Activated naive CD8-positive, alpha-beta T cell treated with anti-CD3 and anti-CD28 coated beads, Interleukin-2, amount 50 U/mL, for 24 hours (primary cell): ENCODE measurements around the gene TMEM144.
A peak's percentile ranks its signal among the peaks of the same experiment; 100 is the strongest.
"Not testable (repeated sequence)": the region's sequence is repeated elsewhere in the genome, so short reads cannot be mapped to it uniquely, and the experiment has no call there.

Experiments used
- ATAC-seq: fragments of 150-1000 bp; cut with Tn5 transposase; one replicate; pipeline ENCODE4 v1.10.0; 2021
- DNase-seq: peaks from one replicate; pipeline ENCODE4 v3.0.0; 2021
- H3K27ac Mint-ChIP-seq: one replicate; pipeline ENCODE4 v1.8.0; 2021; ENCODE audit warnings: mild to moderate bottlenecking, mixed read lengths
- H3K27me3 Mint-ChIP-seq: one replicate; pipeline ENCODE4 v1.8.0; 2021; ENCODE audit warnings: mixed read lengths
- H3K36me3 Mint-ChIP-seq: one replicate; pipeline ENCODE4 v1.8.0; 2021; ENCODE audit warnings: low read depth, mixed read lengths
- H3K4me1 Mint-ChIP-seq: one replicate; pipeline ENCODE4 v1.8.0; 2021; ENCODE audit warnings: mixed read lengths
- H3K4me3 Mint-ChIP-seq: one replicate; pipeline ENCODE4 v1.8.0; 2021; ENCODE audit warnings: mild to moderate bottlenecking, moderate library complexity, mixed read lengths
- H3K9me3 Mint-ChIP-seq: one replicate; pipeline ENCODE4 v1.8.0; 2021; ENCODE audit warnings: mixed read lengths

Gene TMEM144

DNA sequence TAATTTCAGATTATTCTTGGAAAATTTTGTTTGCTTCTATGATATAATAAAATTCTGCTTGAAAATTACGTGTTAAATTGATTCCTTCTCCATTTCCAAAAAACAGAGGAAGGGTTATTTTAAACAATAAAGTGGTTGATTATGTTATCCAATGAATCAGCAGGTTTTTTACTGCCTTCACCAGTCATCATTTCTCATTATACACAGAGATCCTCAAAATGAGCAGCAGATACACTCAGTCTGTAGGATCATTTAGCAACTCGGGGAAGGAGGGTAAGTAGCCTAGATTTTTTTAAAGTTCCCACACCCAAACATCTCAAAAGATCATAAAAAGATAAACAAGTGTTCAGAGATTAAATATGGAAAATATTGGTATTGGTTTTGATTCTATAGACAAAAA, 6.8 kb upstream of the TMEM144 start:
- H3K36me3 Mint-ChIP-seq: no peaks in the 10 kb centered on the region
- no peaks in the 10 kb centered on the region for H3K4me1 Mint-ChIP-seq
- H3K4me3 Mint-ChIP-seq: no peak overlapping the region
- H3K27me3 Mint-ChIP-seq: peaks cover 2% of the 10 kb centered on the region
- H3K27ac Mint-ChIP-seq: no peak overlapping the region
- ATAC-seq: no peak
- H3K9me3 Mint-ChIP-seq: no peaks in the 10 kb centered on the region
- DNase-seq: no peak

- ATAC-seq: no peak
These were observed 6.4 kb upstream of the TMEM144 start for GRCh38 chr4:158203929-158204328.

DNA sequence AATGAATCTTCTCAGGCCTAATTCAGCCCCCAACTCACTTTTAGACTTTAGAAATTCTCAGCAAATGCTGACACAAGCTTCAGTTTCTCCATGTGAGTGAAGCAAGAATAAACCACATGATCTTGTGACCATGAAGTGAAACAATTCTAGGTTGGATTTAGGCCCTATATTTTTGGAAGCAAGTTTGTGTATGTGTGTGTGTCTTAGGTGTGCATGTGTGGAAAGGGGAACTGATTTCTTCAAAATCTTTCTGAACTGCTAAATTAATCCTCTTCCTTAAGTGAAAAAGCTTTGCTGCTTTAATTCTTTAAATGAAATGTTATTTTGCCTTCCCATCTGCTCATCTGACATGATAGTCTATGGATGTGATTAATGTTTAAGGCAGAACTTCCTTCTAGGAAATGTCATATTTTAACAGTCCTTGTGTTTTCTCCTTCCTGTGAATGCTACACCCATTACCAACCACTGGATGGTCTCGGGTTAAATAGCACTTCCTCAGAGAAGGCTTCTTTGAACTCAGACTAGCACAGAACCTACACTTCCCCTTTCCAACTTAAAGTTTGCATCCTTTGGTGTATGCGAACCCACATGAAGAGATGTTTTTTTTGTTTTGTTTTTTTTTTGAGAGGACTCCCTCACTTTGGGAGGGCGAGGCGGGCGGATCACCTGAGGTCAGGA, 1.2 kb upstream of the TMEM144 start:
- DNase-seq (no peak), ATAC-seq (no peak)
- Mint-ChIP-seq H3K36me3 (no peaks in the 10 kb centered on the region), H3K4me3 (no peak overlapping the region), H3K27ac (no peak overlapping the region), H3K27me3 (peaks cover 32% of the 10 kb centered on the region), H3K4me1 (peaks cover 16% of the 10 kb centered on the region), H3K9me3 (no peaks in the 10 kb centered on the region)

More at GRCh38 chr4:158203929-158204328, 6.4 kb upstream of the TMEM144 start:
- Mint-ChIP-seq H3K9me3 (no peaks in the 10 kb centered on the region), H3K27me3 (peaks cover 3% of the 10 kb centered on the region), H3K36me3 (no peaks in the 10 kb centered on the region), H3K4me1 (no peaks in the 10 kb centered on the region), H3K4me3 (no peak overlapping the region), H3K27ac (no peak overlapping the region)
- DNase-seq: no peak

GRCh38 chr4:158211222-158211621, 936 bp downstream of the TMEM144 start:
- Mint-ChIP-seq H3K36me3 (no peaks in the 10 kb centered on the region), H3K4me1 (peaks cover 16% of the 10 kb centered on the region), H3K4me3 (peak overlapping the region; percentile 25), H3K27me3 (peaks cover 32% of the 10 kb centered on the region), H3K9me3 (no peaks in the 10 kb centered on the region), H3K27ac (no peak overlapping the region)
- ATAC-seq (no peak), DNase-seq (no peak)

DNA sequence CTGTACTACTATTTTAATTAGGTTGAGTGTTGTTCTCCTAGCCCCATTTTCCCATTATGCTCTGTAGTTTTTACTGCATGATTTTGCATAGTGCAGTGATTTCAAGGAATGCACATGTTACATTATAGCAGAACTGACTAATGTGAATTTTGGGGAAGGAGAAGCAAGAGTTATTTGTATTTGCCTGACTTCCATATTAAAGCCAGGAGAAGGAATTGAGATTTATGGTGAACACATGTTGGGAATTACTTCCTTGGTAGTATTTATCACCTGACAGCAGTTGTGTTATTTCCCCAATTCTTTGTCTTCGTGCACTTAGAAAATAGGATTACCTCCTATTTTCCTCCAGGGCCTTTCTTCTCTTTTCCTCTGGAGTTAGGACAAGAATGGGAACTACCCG, 3.2 kb downstream of the TMEM144 start:
- ATAC-seq (no peak), DNase-seq (no peak)
- H3K27ac Mint-ChIP-seq: no peak overlapping the region
- H3K4me3 Mint-ChIP-seq: no peak overlapping the region
- peaks cover 16% of the 10 kb centered on the region for H3K4me1 Mint-ChIP-seq
- H3K9me3 Mint-ChIP-seq: no peaks in the 10 kb centered on the region
- no peaks in the 10 kb centered on the region for H3K36me3 Mint-ChIP-seq
- peaks cover 30% of the 10 kb centered on the region for H3K27me3 Mint-ChIP-seq

- H3K36me3 Mint-ChIP-seq: no peaks in the 10 kb centered on the region
- H3K27me3 Mint-ChIP-seq: peaks cover 22% of the 10 kb centered on the region
- no peak overlapping the region for H3K27ac Mint-ChIP-seq
- no peaks in the 10 kb centered on the region for H3K9me3 Mint-ChIP-seq
- no peak overlapping the region for H3K4me3 Mint-ChIP-seq
- ATAC-seq (no peak), DNase-seq (no peak)
- peaks cover 11% of the 10 kb centered on the region for H3K4me1 Mint-ChIP-seq
These were observed 4.6 kb downstream of the TMEM144 start for GRCh38 chr4:158214856-158215255.

DNA sequence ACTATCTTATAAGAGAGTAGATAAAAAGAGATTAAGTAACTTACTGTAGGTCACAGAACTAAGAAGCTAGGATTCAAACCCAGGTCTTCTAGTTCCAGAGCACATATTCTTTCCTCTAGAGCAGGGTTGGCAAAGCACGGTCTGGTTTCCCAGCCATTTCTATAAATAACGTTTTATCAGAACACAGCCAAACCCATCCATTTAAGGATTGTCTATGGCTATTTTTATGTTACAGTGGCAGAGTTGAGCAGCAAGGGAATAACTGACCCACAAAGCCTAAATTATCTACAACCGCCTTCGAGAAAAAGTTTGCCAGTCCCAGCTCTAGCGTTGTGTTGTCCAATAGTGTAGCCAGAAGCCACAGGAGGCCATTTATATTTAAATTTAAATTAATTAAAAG, 7.5 kb downstream of the TMEM144 start:
- Mint-ChIP-seq H3K4me1 (no peaks in the 10 kb centered on the region), H3K27ac (no peak overlapping the region), H3K4me3 (no peak overlapping the region), H3K27me3 (peaks cover 7% of the 10 kb centered on the region), H3K9me3 (no peaks in the 10 kb centered on the region), H3K36me3 (no peaks in the 10 kb centered on the region)
- ATAC-seq (no peak), DNase-seq (no peak)

- H3K27me3 Mint-ChIP-seq: no peaks in the 10 kb centered on the region
- H3K9me3 Mint-ChIP-seq: no peaks in the 10 kb centered on the region
- no peak for DNase-seq
- ATAC-seq: no peak
- no peaks in the 10 kb centered on the region for H3K4me1 Mint-ChIP-seq
- H3K36me3 Mint-ChIP-seq: no peaks in the 10 kb centered on the region
- H3K4me3 Mint-ChIP-seq: no peak overlapping the region
- no peak overlapping the region for H3K27ac Mint-ChIP-seq
These were observed 9.3 kb downstream of the TMEM144 start for GRCh38 chr4:158219623-158220022.

GRCh38 chr4:158224318-158224717, 14.0 kb downstream of the TMEM144 start:
- H3K4me1 Mint-ChIP-seq, H3K27ac Mint-ChIP-seq, H3K27me3 Mint-ChIP-seq, ATAC-seq, DNase-seq, H3K9me3 Mint-ChIP-seq, H3K4me3 Mint-ChIP-seq, H3K36me3 Mint-ChIP-seq: not testable (repeated sequence)

DNA sequence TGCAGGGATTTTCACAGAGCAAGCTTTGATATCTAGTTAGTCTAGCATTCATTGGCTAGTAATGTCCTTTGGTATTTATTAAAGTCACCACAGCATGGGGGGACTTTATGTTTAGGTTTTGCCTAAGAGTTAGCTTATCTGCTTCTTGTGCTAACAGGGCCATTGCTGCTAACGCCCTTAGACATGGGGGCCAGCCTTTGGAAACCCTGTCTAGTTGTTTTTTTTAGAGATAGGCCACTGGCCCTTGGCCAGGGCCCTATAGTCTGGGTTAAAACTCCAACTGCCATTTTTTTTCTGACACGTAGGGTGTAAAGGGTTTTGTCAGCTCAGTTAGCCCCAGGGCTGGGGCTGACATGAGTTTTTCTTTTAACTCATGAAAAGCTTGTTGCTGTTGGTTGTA, 14.7 kb downstream of the TMEM144 start:
- H3K4me3 Mint-ChIP-seq, ATAC-seq, H3K27me3 Mint-ChIP-seq, H3K4me1 Mint-ChIP-seq, H3K36me3 Mint-ChIP-seq, DNase-seq, H3K27ac Mint-ChIP-seq, H3K9me3 Mint-ChIP-seq: not testable (repeated sequence)

- DNase-seq, H3K4me1 Mint-ChIP-seq, ATAC-seq, H3K9me3 Mint-ChIP-seq, H3K36me3 Mint-ChIP-seq, H3K27ac Mint-ChIP-seq, H3K4me3 Mint-ChIP-seq, H3K27me3 Mint-ChIP-seq: not testable (repeated sequence)
These were observed 17.6 kb downstream of the TMEM144 start for GRCh38 chr4:158227880-158228279.

DNA sequence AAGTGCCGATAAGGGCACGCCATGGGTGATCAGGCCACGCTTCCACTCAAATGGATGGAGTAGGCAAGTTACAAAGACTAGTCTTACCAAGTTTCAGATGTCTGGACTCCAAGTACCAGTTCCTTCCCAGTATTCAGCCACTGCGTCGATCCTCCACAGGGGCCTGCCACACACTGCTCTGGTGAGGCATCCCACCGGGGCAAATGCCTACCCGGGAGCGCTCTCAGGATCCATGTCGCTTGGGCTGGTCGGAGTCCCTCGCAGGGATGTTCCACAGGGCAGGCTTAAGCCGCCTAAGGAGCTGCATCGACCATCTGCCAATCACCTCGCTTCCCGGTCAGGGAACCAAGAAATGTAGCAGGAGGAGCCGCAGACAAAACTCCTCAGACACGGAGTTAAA, 18.1 kb downstream of the TMEM144 start:
- not testable (repeated sequence) for H3K36me3 Mint-ChIP-seq, H3K9me3 Mint-ChIP-seq, H3K27ac Mint-ChIP-seq, H3K27me3 Mint-ChIP-seq, DNase-seq, H3K4me1 Mint-ChIP-seq, H3K4me3 Mint-ChIP-seq, ATAC-seq

DNA sequence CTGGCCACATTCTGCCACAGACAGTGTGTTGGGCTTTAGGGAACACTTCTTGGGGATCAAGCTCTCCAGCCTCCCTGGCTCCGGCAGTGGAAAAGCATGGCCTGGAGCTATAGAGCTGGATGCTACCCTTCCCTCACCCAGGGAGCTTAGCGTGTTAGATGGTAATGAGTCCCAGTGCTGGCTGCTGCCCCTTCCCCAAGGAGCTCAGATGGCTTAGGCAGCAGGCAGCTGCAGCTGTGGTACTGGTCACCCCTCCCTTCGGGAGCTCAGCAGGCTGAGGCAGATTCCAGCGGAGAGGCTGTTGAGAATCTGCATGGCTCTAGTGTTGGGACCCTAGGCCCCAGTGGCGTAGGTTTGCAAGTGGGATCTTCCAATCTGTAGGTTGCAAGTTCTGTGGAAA, 19.5 kb downstream of the TMEM144 start:
- Mint-ChIP-seq H3K36me3 (no peaks in the 10 kb centered on the region), H3K27ac (no peak overlapping the region), H3K9me3 (peaks cover 6% of the 10 kb centered on the region), H3K27me3 (peaks cover 6% of the 10 kb centered on the region), H3K4me1 (no peaks in the 10 kb centered on the region), H3K4me3 (no peak overlapping the region)
- DNase-seq (no peak), ATAC-seq (peak; percentile 36)

DNA sequence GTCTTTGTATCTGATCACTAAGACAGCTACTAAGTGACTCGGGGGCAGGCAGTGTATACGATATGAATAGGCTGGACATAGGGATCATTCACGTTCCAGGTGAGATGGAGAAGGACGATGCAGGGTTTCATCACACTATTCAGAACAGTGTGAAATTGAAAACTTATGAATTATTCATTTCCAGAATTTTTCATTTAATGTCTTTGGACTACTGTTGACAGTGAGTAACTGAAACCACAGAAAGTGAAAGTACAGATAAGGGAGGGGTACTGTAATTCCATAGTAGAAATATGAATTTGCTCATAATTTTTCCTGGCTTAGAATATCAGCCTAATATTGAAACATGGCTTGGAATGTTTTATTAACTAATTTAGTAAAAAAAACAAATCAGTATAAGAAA, 24.4 kb downstream of the TMEM144 start:
- Mint-ChIP-seq H3K27me3 (peaks cover 2% of the 10 kb centered on the region), H3K9me3 (peaks cover 6% of the 10 kb centered on the region), H3K27ac (no peak overlapping the region), H3K36me3 (no peaks in the 10 kb centered on the region), H3K4me3 (no peak overlapping the region), H3K4me1 (no peaks in the 10 kb centered on the region)
- no peak for DNase-seq
- ATAC-seq: no peak

DNA sequence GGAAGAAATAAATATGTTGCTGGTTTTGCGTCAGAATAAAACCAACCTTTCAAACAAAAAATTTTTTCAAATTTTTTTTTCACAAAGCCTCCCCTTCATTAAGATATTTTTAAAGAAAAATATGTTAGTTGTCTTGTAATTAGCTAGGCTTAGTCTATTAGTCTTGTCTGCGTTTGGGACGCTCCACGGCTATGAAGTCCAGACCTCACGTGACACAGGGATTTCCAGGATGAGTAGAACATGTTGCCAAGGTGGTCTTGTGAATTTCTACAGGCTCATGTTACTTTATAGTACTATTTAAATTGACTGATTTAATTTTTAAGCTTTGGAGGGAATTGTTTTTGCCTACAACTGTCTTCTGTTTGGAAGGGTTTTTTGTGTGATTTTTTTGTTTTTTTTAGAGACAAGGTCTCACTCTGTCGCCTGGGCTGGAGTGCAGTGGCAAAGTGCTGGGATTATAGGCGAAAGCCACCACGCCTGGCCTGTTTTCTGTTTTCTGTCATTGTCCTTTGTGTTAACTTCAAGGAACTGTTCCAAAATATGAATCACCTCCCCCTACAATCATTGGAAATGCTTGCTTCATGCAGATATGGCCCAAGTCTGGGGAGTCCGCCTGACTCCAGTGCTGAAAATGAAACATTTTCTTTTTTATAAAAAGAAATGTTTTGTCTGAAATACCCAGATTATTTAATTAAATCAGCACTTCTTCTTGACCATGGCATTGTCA, 26.2 kb downstream of the TMEM144 start:
- Mint-ChIP-seq H3K36me3 (no peaks in the 10 kb centered on the region), H3K27me3 (peaks cover 2% of the 10 kb centered on the region), H3K9me3 (peaks cover 6% of the 10 kb centered on the region), H3K4me1 (no peaks in the 10 kb centered on the region), H3K27ac (no peak overlapping the region), H3K4me3 (no peak overlapping the region)
- DNase-seq (no peak), ATAC-seq (no peak)
